NT2/D1 (cell line): Measurements from ENCODE around the gene TLX2.

Experiments used
- SUZ12 ChIP-seq: IDR thresholded peaks from 2 replicates; pipeline ENCODE4 v1.6.1; 2011; ENCODE audit not compliant: insufficient read length, insufficient read depth; ENCODE audit errors: extremely low read depth
- YY1 ChIP-seq: IDR thresholded peaks from 2 replicates; pipeline ENCODE4 v1.6.1; 2011; ENCODE audit not compliant: insufficient read length, insufficient read depth
- ZNF274 ChIP-seq: IDR thresholded peaks from 2 replicates; pipeline ENCODE4 v1.6.1; 2011; ENCODE audit warnings: mild to moderate bottlenecking, low read depth, low read length

DNA sequence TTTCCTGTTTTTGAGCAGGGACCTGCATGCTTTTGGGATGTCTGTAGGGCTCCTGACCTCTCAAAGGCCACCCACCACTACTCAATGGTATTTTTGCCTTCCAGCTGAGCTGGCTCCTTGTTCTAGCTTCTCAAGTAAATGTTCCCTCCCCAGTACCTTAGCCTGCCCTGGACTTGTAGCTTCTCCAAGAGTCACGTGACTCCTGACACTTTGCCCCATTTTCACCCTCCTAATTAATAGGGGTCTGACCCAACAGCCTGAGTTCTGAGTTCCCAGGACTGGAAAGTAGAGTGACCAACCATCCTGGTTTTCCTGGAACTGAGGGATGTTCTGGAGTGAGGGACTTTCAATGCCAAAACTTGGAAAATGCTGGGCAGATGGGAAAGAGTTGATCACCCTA lies 18.8 kb upstream of the TLX2 start:
- TF ChIP-seq YY1 (no peak), SUZ12 (no peak), ZNF274 (no peak)
